ENCODE results near the gene GLI3.

DNA sequence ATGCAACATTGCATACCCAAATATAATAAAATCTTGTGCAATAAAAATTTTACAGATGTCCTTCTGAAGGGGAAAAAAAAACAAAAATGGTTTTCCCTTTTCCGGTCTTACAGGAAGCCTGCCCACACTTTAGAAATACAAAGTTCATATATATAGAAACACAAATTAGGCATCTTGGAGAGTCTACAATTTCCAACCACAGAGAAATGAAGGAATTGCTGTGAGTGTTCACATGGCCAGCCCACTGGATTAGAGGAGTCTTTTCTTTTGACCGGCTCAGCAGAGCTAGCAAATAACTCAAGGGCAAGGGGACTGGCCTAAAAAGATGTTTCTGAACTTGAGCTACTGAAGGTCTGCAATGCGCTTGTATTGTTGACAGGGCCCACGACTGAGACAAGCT, 92.4 kb downstream of the GLI3 start:
- TF ChIP-seq POLR2A (IDR thresholded peaks at IDR 0.05; ENCODE audit: low read length) = no peak
- no peak for TF ChIP-seq SREBF2 (IDR thresholded peaks at IDR 0.05)
- TF ChIP-seq MYC (IDR thresholded peaks at IDR 0.05; ENCODE audit: borderline replicate concordance, low read length) = no peak
- no peak for TF ChIP-seq RAD21 (conservative IDR thresholded peaks at IDR 0.05 in 1 of 2, IDR thresholded peaks at IDR 0.05 in 1 of 2)
- TF ChIP-seq CTCF (IDR thresholded peaks at IDR 0.05) = no peak
- TF ChIP-seq HOXB13 (CRISPR knock-in tag; IDR thresholded peaks at IDR 0.05; ENCODE audit: low read depth) = no peak
- no peak for TF ChIP-seq HES2 (IDR thresholded peaks at IDR 0.05)
- no peak for TF ChIP-seq HDAC2 (IDR thresholded peaks at IDR 0.05)
- TF ChIP-seq EP300 (IDR thresholded peaks at IDR 0.05) = no peak
- no peak for TF ChIP-seq HOXA7 (CRISPR knock-in tag; IDR thresholded peaks at IDR 0.05)
- no peak for TF ChIP-seq RFX5 (IDR thresholded peaks at IDR 0.05)
- no peak for TF ChIP-seq EHF (CRISPR knock-in tag; IDR thresholded peaks at IDR 0.05)
